ENCODE data around the gene THBD.

THBD gene

GRCh38 chr20:23084845-23085365 lies 35.4 kb upstream of the THBD start:
- no peak for DNase-seq (ENCODE audit: low read depth)

- no peak for DNase-seq (ENCODE audit: low read depth)
Measured at GRCh38 chr20:23084282-23084844, 34.9 kb upstream of the THBD start.

GRCh38 chr20:23083553-23084220 lies 34.2 kb upstream of the THBD start:
- DNase-seq (ENCODE audit: low read depth), result no peak

- no peak for DNase-seq (ENCODE audit: low read depth)
Measured at GRCh38 chr20:23082846-23083552, 33.5 kb upstream of the THBD start.

- no peak for DNase-seq (ENCODE audit: low read depth)
Measured at GRCh38 chr20:23081263-23081819, 31.9 kb upstream of the THBD start.

- no peak for DNase-seq (ENCODE audit: low read depth)
Measured at GRCh38 chr20:23080521-23080920, 31.0 kb upstream of the THBD start.

- no peak for DNase-seq (ENCODE audit: low read depth)
Measured at GRCh38 chr20:23079926-23080325, 30.5 kb upstream of the THBD start.

GRCh38 chr20:23079016-23079351 lies 29.5 kb upstream of the THBD start:
- DNase-seq (ENCODE audit: low read depth), result no peak

GRCh38 chr20:23078351-23079015 lies 29.0 kb upstream of the THBD start:
- no peak for DNase-seq (ENCODE audit: low read depth)

- no peak for DNase-seq (ENCODE audit: low read depth)
Measured at GRCh38 chr20:23077277-23077676, 27.8 kb upstream of the THBD start.

GRCh38 chr20:23074052-23074451 lies 24.6 kb upstream of the THBD start:
- DNase-seq (ENCODE audit: low read depth), result no peak

GRCh38 chr20:23072892-23073586 lies 23.6 kb upstream of the THBD start:
- no peak for DNase-seq (ENCODE audit: low read depth)

GRCh38 chr20:23071996-23072395 lies 22.5 kb upstream of the THBD start:
- DNase-seq (ENCODE audit: low read depth), result no peak

- DNase-seq (ENCODE audit: low read depth), result no peak
Measured at GRCh38 chr20:23071398-23071797, 21.9 kb upstream of the THBD start.

GRCh38 chr20:23069108-23069507 lies 19.6 kb upstream of the THBD start:
- no peak for DNase-seq (ENCODE audit: low read depth)

GRCh38 chr20:23068283-23068682 lies 18.8 kb upstream of the THBD start:
- no peak for DNase-seq (ENCODE audit: low read depth)

GRCh38 chr20:23066772-23067171 lies 17.3 kb upstream of the THBD start:
- no peak for DNase-seq (ENCODE audit: low read depth)

GRCh38 chr20:23065266-23066201 lies 16.1 kb upstream of the THBD start:
- DNase-seq (ENCODE audit: low read depth), result no peak

- no peak for DNase-seq (ENCODE audit: low read depth)
Measured at GRCh38 chr20:23063581-23063980, 14.1 kb upstream of the THBD start.

- no peak for DNase-seq (ENCODE audit: low read depth)
Measured at GRCh38 chr20:23063168-23063567, 13.7 kb upstream of the THBD start.

- DNase-seq (ENCODE audit: low read depth), result no peak
Measured at GRCh38 chr20:23062632-23063031, 13.2 kb upstream of the THBD start.

Data from activated T-helper 9 cell treated with anti-CD3 and anti-CD28 coated beads, Interleukin-2, amount 50 U/mL, for 16 hours (primary cell).